Body of pancreas (tissue), 4 donors: ENCODE results near the gene EMC8. TPM values are rescaled to one million over a fixed set of nuclear protein-coding genes. Genes with fewer than 3 reads are reported as not detected.

Experiments
- ATAC-seq: fragments of 150-250 bp; one replicate; pipeline ENCODE4 v1.9.1; 2016
- DNase-seq, 4 donors: peaks; one replicate each; pipeline ENCODE4 v3.0.0-alpha.2; 2019
- H3K27ac ChIP-seq, 4 donors: fragments of 200-600 bp; sonication (generic); 1 replicate in 3 of 4; 2 replicates in 1 of 4; pipeline versions ENCODE4 v1.5.1 to v1.6.1; 2016 to 2019; ENCODE audit warnings: mild to moderate bottlenecking in 1 of 4, mixed read lengths in 1 of 4, moderate library complexity in 1 of 4
- H3K27me3 ChIP-seq, 2 donors: fragments of 200-600 bp; sonication (generic); one replicate each; pipeline ENCODE4 v1.6.0; 2016; ENCODE audit warnings: mild to moderate bottlenecking in 1 of 2
- H3K36me3 ChIP-seq, 2 donors: fragments of 200-600 bp; sonication (generic); replicated peaks in 1 of 2; 2 replicates each; pipeline ENCODE4 v1.5.1; 2016; ENCODE audit warnings: low read depth in 2 of 2; ENCODE audit not compliant: insufficient read depth in 1 of 2
- H3K4me1 ChIP-seq: fragments of 200-600 bp; sonication (generic); one replicate; pipeline ENCODE4 v1.6.0; 2016
- H3K4me3 ChIP-seq, 2 donors: fragments of 200-600 bp; sonication (generic); 1 replicate in 1 of 2; 2 replicates in 1 of 2; pipeline ENCODE4 v1.5.1; 2016 to 2019
- H3K9me3 ChIP-seq, 3 donors: fragments of 200-600 bp; sonication (generic); 1 replicate in 2 of 3; 2 replicates in 1 of 3; pipeline ENCODE4 v1.5.1; 2016
- CTCF ChIP-seq, 7 experiments: fragments of 450-650 bp in 4 of 7; fragments of 200-600 bp in 3 of 7; sonication (generic) in 3 of 7; IDR thresholded peaks; one replicate each; pipeline ENCODE4 v1.5.1; 2016 to 2019; ENCODE audit warnings: antibody characterized with exemption in 7 of 7
- POLR2A ChIP-seq, 3 donors: fragments of 450-650 bp; IDR thresholded peaks; one replicate each; pipeline ENCODE4 v1.6.1; 2016; ENCODE audit warnings: antibody characterized with exemption in 3 of 3, mild to moderate bottlenecking in 2 of 3
- WGBS, 2 donors: methylation state at CpG; one replicate each; pipeline ENCODE4 v1.1.5; 2017; 5-methylcytosine and 5-hydroxymethylcytosine counted together
- intact Hi-C: fragments of 100-400 bp; cut with DNase I; formaldehyde crosslinking; loops from one replicate; pipeline ENCODE4 v1.15.1; 2023
- total RNA-seq, 2 donors: library from RNA; depleted of rRNA; stranded (reverse); fragments of >200 nt; gene quantifications; one replicate each; pipeline ENCODE4 v1.1.0, GENCODE V29; 2016

Gene EMC8
- total RNA-seq, 2 donors from 2014 or later, result 16.3 to 30.7 TPM

- intact Hi-C loops, result loop anchor here (10.0 kb wide), 1 partner anchor 155 kb away; no protein-coding TSS in a partner anchor
- TF ChIP-seq CTCF (IDR thresholded peaks at IDR 0.05) (no peak), POLR2A (IDR thresholded peaks at IDR 0.05) (no peak)
- no peaks in the 10 kb centered on the region for H3K27me3 ChIP-seq
- H3K27ac ChIP-seq, result no peak overlapping the region
- H3K9me3 ChIP-seq, result no peaks in the 10 kb centered on the region
- H3K4me3 ChIP-seq, result no peak overlapping the region
- H3K4me1 ChIP-seq, result no peaks in the 10 kb centered on the region
- 49 to 65% methylated on average over 19 to 24 of the region's 24 CpGs for WGBS, 2 donors
- ATAC-seq, result no peak
- peak in 1 of 4 donors; percentile 60 for DNase-seq
- H3K36me3 ChIP-seq, result no peaks in the 10 kb centered on the region
Observed at GRCh38 chr16:85829751-85830445, 30.6 kb upstream of the EMC8 start.

GRCh38 chr16:85829171-85829719, 29.9 kb upstream of the EMC8 start:
- no peak for ATAC-seq
- Histone ChIP-seq H3K27ac (no peak overlapping the region), H3K4me3 (no peak overlapping the region), H3K36me3 (no peaks in the 10 kb centered on the region), H3K4me1 (no peaks in the 10 kb centered on the region), H3K27me3 (no peaks in the 10 kb centered on the region), H3K9me3 (no peaks in the 10 kb centered on the region)
- no peak for TF ChIP-seq POLR2A (IDR thresholded peaks at IDR 0.05)
- 44 to 77% methylated on average over 9 to 15 of the region's 15 CpGs for WGBS, 2 donors
- no peak for DNase-seq
- intact Hi-C loops, result loop anchor here (10.0 kb wide), 1 partner anchor 156 kb away; no protein-coding TSS in a partner anchor

GRCh38 chr16:85828166-85828565, 28.8 kb upstream of the EMC8 start:
- intact Hi-C loops, result loop anchor here (10.0 kb wide), 1 partner anchor 157 kb away; no protein-coding TSS in a partner anchor
- Histone ChIP-seq H3K4me3 (no peak overlapping the region), H3K9me3 (no peaks in the 10 kb centered on the region), H3K27me3 (no peaks in the 10 kb centered on the region), H3K4me1 (no peaks in the 10 kb centered on the region), H3K27ac (no peak overlapping the region), H3K36me3 (no peaks in the 10 kb centered on the region)
- WGBS, 2 donors, result 61 to 69% methylated on average over 9 of the region's 9 CpGs
- TF ChIP-seq POLR2A (IDR thresholded peaks at IDR 0.05) (no peak), CTCF (IDR thresholded peaks at IDR 0.05) (no peak)
- ATAC-seq, result no peak
- no peak for DNase-seq

- no peak for TF ChIP-seq CTCF (IDR thresholded peaks at IDR 0.05)
- DNase-seq (no peak), ATAC-seq (no peak)
- 60 to 67% methylated on average over 16 of the region's 16 CpGs for WGBS, 2 donors
- H3K27ac ChIP-seq, result no peak overlapping the region
- H3K4me1 ChIP-seq, result no peaks in the 10 kb centered on the region
- H3K4me3 ChIP-seq, result no peak overlapping the region
- no peaks in the 10 kb centered on the region for H3K36me3 ChIP-seq
- no peaks in the 10 kb centered on the region for H3K9me3 ChIP-seq
- intact Hi-C loops, result loop anchor here (10.0 kb wide), 1 partner anchor 158 kb away; no protein-coding TSS in a partner anchor
- no peaks in the 10 kb centered on the region for H3K27me3 ChIP-seq
Observed at GRCh38 chr16:85826686-85827247, 27.4 kb upstream of the EMC8 start.

- peaks cover 7% of the 10 kb centered on the region for H3K4me1 ChIP-seq
- intact Hi-C loops, result loop anchor here (10.0 kb wide), 1 partner anchor 159 kb away; no protein-coding TSS in a partner anchor
- H3K27me3 ChIP-seq, result no peaks in the 10 kb centered on the region
- no peak for DNase-seq
- H3K27ac ChIP-seq, result no peak overlapping the region
- H3K36me3 ChIP-seq, result no peaks in the 10 kb centered on the region
- no peak for ATAC-seq
- WGBS, 2 donors, result 26 to 47% methylated on average over 8 to 9 of the region's 9 CpGs
- TF ChIP-seq CTCF (IDR thresholded peaks at IDR 0.05) (no peak), POLR2A (IDR thresholded peaks at IDR 0.05) (no peak)
- no peaks in the 10 kb centered on the region for H3K9me3 ChIP-seq
- no peak overlapping the region for H3K4me3 ChIP-seq
Observed at GRCh38 chr16:85825326-85825725, 26.0 kb upstream of the EMC8 start.
